Peyer's patch (tissue), 4 donors: Measurements from ENCODE around the gene DIO3. TPM values are rescaled to one million over a fixed set of nuclear protein-coding genes. Genes with fewer than 3 reads are reported as not detected.

Experiments
- DNase-seq, 3 donors: peaks; one replicate each; pipeline ENCODE4 v3.0.0-alpha.2; 2017 to 2019
- H3K27ac ChIP-seq, 4 donors: fragments of 200-600 bp; sonication (generic); one replicate each; pipeline ENCODE4 v1.5.1; 2016 to 2019
- H3K27me3 ChIP-seq, 2 donors: fragments of 200-600 bp; sonication (generic); one replicate each; pipeline ENCODE4 v1.5.1; 2019
- H3K36me3 ChIP-seq, 3 donors: fragments of 200-600 bp; sonication (generic); one replicate each; pipeline ENCODE4 v1.5.1; 2016 to 2019
- H3K4me1 ChIP-seq, 4 donors: fragments of 200-600 bp; sonication (generic); one replicate each; pipeline ENCODE4 v1.5.1; 2016 to 2019
- H3K4me3 ChIP-seq, 4 donors: fragments of 200-600 bp; sonication (generic); 1 replicate in 3 of 4; 2 replicates in 1 of 4; pipeline ENCODE4 v1.5.1; 2016 to 2019; ENCODE audit warnings: mild to moderate bottlenecking in 1 of 4
- H3K9me3 ChIP-seq, 4 donors: fragments of 200-600 bp; sonication (generic); one replicate each; pipeline ENCODE4 v1.5.1; 2016 to 2019; ENCODE audit warnings: mild to moderate bottlenecking in 1 of 4
- CTCF ChIP-seq, 6 experiments: fragments of 450-650 bp in 4 of 6; fragments of 200-600 bp in 2 of 6; sonication (generic) in 1 of 6; IDR thresholded peaks; one replicate each; pipeline ENCODE4 v1.5.1; 2017 to 2019; ENCODE audit warnings: antibody characterized with exemption in 6 of 6, mild to moderate bottlenecking in 3 of 6, moderate library complexity in 1 of 6
- POLR2A ChIP-seq, 2 donors: fragments of 450-650 bp; IDR thresholded peaks; one replicate each; pipeline ENCODE4 v1.5.1; 2017; ENCODE audit warnings: antibody characterized with exemption in 2 of 2, mild to moderate bottlenecking in 2 of 2, moderate library complexity in 2 of 2
- total RNA-seq, 4 donors: library from RNA; depleted of rRNA; stranded (reverse); fragments of >200 nt; gene quantifications; one replicate each; pipeline ENCODE4 v1.1.0, GENCODE V29; 2016

DIO3 gene
- total RNA-seq, 4 donors from 2014 or later: 0.40 to 1.7 TPM; not detected in 2

GRCh38 chr14:101589486-101590015 lies 28.3 kb downstream of the DIO3 start:
- TF ChIP-seq CTCF (IDR thresholded peaks at IDR 0.05): no peak
- TF ChIP-seq POLR2A (IDR thresholded peaks at IDR 0.05): no peak
- no peaks in the 10 kb centered on the region for H3K9me3 ChIP-seq
- no peak for DNase-seq
- no peaks in the 10 kb centered on the region for H3K4me1 ChIP-seq
- H3K27me3 ChIP-seq: no peaks in the 10 kb centered on the region
- no peak overlapping the region for H3K27ac ChIP-seq
- no peaks in the 10 kb centered on the region for H3K36me3 ChIP-seq
- no peak overlapping the region for H3K4me3 ChIP-seq

GRCh38 chr14:101590062-101590461 lies 28.8 kb downstream of the DIO3 start:
- no peak overlapping the region for H3K4me3 ChIP-seq
- H3K9me3 ChIP-seq: no peaks in the 10 kb centered on the region
- TF ChIP-seq CTCF (IDR thresholded peaks at IDR 0.05) (no peak), POLR2A (IDR thresholded peaks at IDR 0.05) (no peak)
- no peaks in the 10 kb centered on the region for H3K36me3 ChIP-seq
- H3K4me1 ChIP-seq: no peaks in the 10 kb centered on the region
- DNase-seq: no peak
- no peaks in the 10 kb centered on the region for H3K27me3 ChIP-seq
- H3K27ac ChIP-seq: no peak overlapping the region

GRCh38 chr14:101590616-101591015 lies 29.3 kb downstream of the DIO3 start:
- no peaks in the 10 kb centered on the region for H3K36me3 ChIP-seq
- H3K27me3 ChIP-seq: no peaks in the 10 kb centered on the region
- H3K27ac ChIP-seq: no peak overlapping the region
- no peaks in the 10 kb centered on the region for H3K9me3 ChIP-seq
- no peaks in the 10 kb centered on the region for H3K4me1 ChIP-seq
- no peak for DNase-seq
- no peak for TF ChIP-seq CTCF (IDR thresholded peaks at IDR 0.05)
- no peak for TF ChIP-seq POLR2A (IDR thresholded peaks at IDR 0.05)
- H3K4me3 ChIP-seq: no peak overlapping the region

- no peak for TF ChIP-seq POLR2A (IDR thresholded peaks at IDR 0.05)
- TF ChIP-seq CTCF (IDR thresholded peaks at IDR 0.05): no peak
- DNase-seq: no peak
- no peak overlapping the region for H3K27ac ChIP-seq
These were observed 29.8 kb downstream of the DIO3 start for GRCh38 chr14:101591121-101591520.

GRCh38 chr14:101591582-101591981 lies 30.3 kb downstream of the DIO3 start:
- H3K9me3 ChIP-seq: no peaks in the 10 kb centered on the region
- TF ChIP-seq CTCF (IDR thresholded peaks at IDR 0.05) (no peak), POLR2A (IDR thresholded peaks at IDR 0.05) (no peak)
- no peak for DNase-seq

More at GRCh38 chr14:101591121-101591520, 29.8 kb downstream of the DIO3 start:
- Histone ChIP-seq H3K4me1 (peaks cover 0 to 2% (median 0%) of the 10 kb centered on the region in 4 donors), H3K36me3 (no peaks in the 10 kb centered on the region), H3K27me3 (no peaks in the 10 kb centered on the region), H3K9me3 (no peaks in the 10 kb centered on the region), H3K4me3 (no peak overlapping the region)

More at GRCh38 chr14:101591582-101591981, 30.3 kb downstream of the DIO3 start:
- Histone ChIP-seq H3K4me1 (peaks cover 0 to 7% (median 2%) of the 10 kb centered on the region in 4 donors), H3K4me3 (no peak overlapping the region), H3K36me3 (no peaks in the 10 kb centered on the region), H3K27me3 (no peaks in the 10 kb centered on the region), H3K27ac (no peak overlapping the region)
